HCT116 (cell line): Measurements from ENCODE around the gene CLEC20A. TPM values are rescaled to one million over a fixed set of nuclear protein-coding genes. Genes with fewer than 3 reads are reported as not detected.

ENCODE experiments used
- ATAC-seq: fragments of 200-7000 bp; cut with Tn5 transposase; 2 replicates; pipeline ENCODE4 v1.9.1; 2020; ENCODE audit warnings: mild to moderate bottlenecking, moderate library complexity
- BruUV-seq: library from RNA; stranded (reverse); fragments of 400-500 nt; replicated peaks from 2 replicates; lab custom pipeline; 2021; lab: Mats Ljungman, UMichigan
- CTCF ChIA-PET: fragments of 300-600 bp; sonication (Branson Sonifier 250); formaldehyde crosslinking; loops from one replicate; lab custom pipeline; 2021; ENCODE audit warnings: antibody characterized with exemption; lab: Charles Lee
- POLR2A ChIA-PET: fragments of 300-600, 350-600 bp; sonication (Branson Sonifier 250); formaldehyde crosslinking; loops from one replicate; lab custom pipeline; 2021; ENCODE audit warnings: antibody characterized with exemption; lab: Charles Lee
- RAD21 ChIA-PET, 2 experiments: fragments of 300-600 bp; sonication (Branson Sonifier 250); formaldehyde crosslinking; loops; one replicate each; lab custom pipeline; 2023; ENCODE audit warnings: low total read pairs in 2 of 2; ENCODE audit not compliant: uncharacterized antibody in 2 of 2, unreplicated experiment in 2 of 2, low non-redundant PET in 1 of 2; lab: Charles Lee
- DNase-seq: peaks from one replicate; pipeline ENCODE4 v3.0.0-alpha.2; 2010; ENCODE audit warnings: low read depth, low spot score
- H2AFZ ChIP-seq: fragments of 200-600 bp; shearing (Covaris generic), sonication (generic); 2 replicates; pipeline ENCODE4 v1.6.1; 2017; ENCODE audit warnings: low read depth, mixed run types, mixed read lengths, antibody characterized with exemption, low read length; ENCODE audit not compliant: poor library complexity, severe bottlenecking
- H3K27ac ChIP-seq: 2 replicates; pipeline ENCODE4 v1.5.1; 2012; ENCODE audit warnings: low read depth, low read length
- H3K27me3 ChIP-seq: fragments of 200-600 bp; sonication (generic); 2 replicates; pipeline ENCODE4 v1.6.1; 2016; ENCODE audit warnings: mixed run types, low read length, mixed read lengths; ENCODE audit not compliant: insufficient read depth
- H3K36me3 ChIP-seq, 2 experiments: fragments of 200-500 bp in 1 of 2; fragments of 200-600 bp in 1 of 2; sonication (Bioruptor generic) in 1 of 2; sonication (generic) in 1 of 2; 2 replicates each; pipeline versions ENCODE4 v1.5.1 to v1.6.1; 2014 to 2016; ENCODE audit warnings: low read length in 2 of 2, inconsistent platforms in 1 of 2, mixed read lengths in 1 of 2, mixed run types in 1 of 2; ENCODE audit not compliant: insufficient read depth in 2 of 2, control insufficient read depth in 1 of 2
- H3K4me1 ChIP-seq, 2 experiments: fragments of 200-600 bp in 1 of 2; sonication (generic) in 1 of 2; 2 replicates each; pipeline versions ENCODE4 v1.5.1 to v1.6.1; 2012 to 2017; ENCODE audit warnings: low read length in 2 of 2, inconsistent platforms in 1 of 2, mild to moderate bottlenecking in 1 of 2, mixed read lengths in 1 of 2, mixed run types in 1 of 2, moderate library complexity in 1 of 2; ENCODE audit not compliant: insufficient read depth in 2 of 2, control insufficient read depth in 1 of 2
- H3K4me2 ChIP-seq: fragments of 200-600 bp; sonication (generic); 2 replicates; pipeline ENCODE4 v1.6.1; 2017; ENCODE audit warnings: mixed run types, low read length, mixed read lengths
- H3K4me3 ChIP-seq, 2 experiments: fragments of 200-600 bp in 1 of 2; sonication (generic) in 1 of 2; replicated peaks in 1 of 2; 2 replicates each; pipeline ENCODE4 v1.5.1; 2011 to 2016; ENCODE audit warnings: low read length in 2 of 2, control low read depth in 1 of 2, low read depth in 1 of 2, mild to moderate bottlenecking in 1 of 2, mixed read lengths in 1 of 2, mixed run types in 1 of 2
- H3K79me2 ChIP-seq: fragments of 200-600 bp; sonication (generic); 2 replicates; pipeline ENCODE4 v1.6.1; 2017; ENCODE audit warnings: mild to moderate bottlenecking, mixed run types, low read length, moderate library complexity, mixed read lengths; ENCODE audit not compliant: insufficient read depth
- H3K9ac ChIP-seq: fragments of 200-600 bp; sonication (generic); 2 replicates; pipeline ENCODE4 v1.6.1; 2016; ENCODE audit warnings: low read length, mixed read lengths
- H3K9me2 ChIP-seq: fragments of 200-600 bp; sonication (generic), shearing (Covaris generic); 2 replicates; pipeline ENCODE4 v1.6.1; 2017; ENCODE audit warnings: mixed run types, mild to moderate bottlenecking, moderate library complexity; ENCODE audit not compliant: insufficient read depth
- H3K9me3 ChIP-seq, 2 experiments: fragments of 200-500 bp in 1 of 2; fragments of 200-600 bp in 1 of 2; sonication (Bioruptor generic) in 1 of 2; sonication (generic) in 1 of 2; 2 replicates each; pipeline ENCODE4 v1.6.1; 2014 to 2017; ENCODE audit warnings: low read length in 2 of 2, mixed read lengths in 2 of 2, inconsistent platforms in 1 of 2, low read depth in 1 of 2, mild to moderate bottlenecking in 1 of 2, mixed run types in 1 of 2, moderate library complexity in 1 of 2; ENCODE audit not compliant: control insufficient read depth in 1 of 2, insufficient read depth in 1 of 2
- H4K20me1 ChIP-seq: fragments of 200-600 bp; sonication (generic), shearing (Covaris generic); 2 replicates; pipeline ENCODE4 v1.6.1; 2017; ENCODE audit warnings: mixed run types, mild to moderate bottlenecking, moderate library complexity; ENCODE audit not compliant: insufficient read depth
- CBX3 ChIP-seq: IDR thresholded peaks from 2 replicates; pipeline ENCODE4 v1.6.1; 2012; ENCODE audit warnings: low read depth
- CEBPB ChIP-seq: IDR thresholded peaks from 2 replicates; pipeline ENCODE4 v1.6.1; 2012; ENCODE audit warnings: low read depth
- EZH2phosphoT487 ChIP-seq: fragments of 200-600 bp; IDR thresholded peaks from 2 replicates; pipeline ENCODE4 v1.6.1; 2018; ENCODE audit warnings: antibody characterized with exemption, borderline replicate concordance
- FOSL1 ChIP-seq: IDR thresholded peaks from 2 replicates; pipeline ENCODE4 v1.6.1; 2012; ENCODE audit warnings: low read depth
- JUND ChIP-seq: IDR thresholded peaks from 2 replicates; pipeline ENCODE4 v1.6.1; 2012
- POLR2A ChIP-seq: IDR thresholded peaks from 2 replicates; pipeline ENCODE4 v1.7.0; 2011; ENCODE audit warnings: borderline replicate concordance; ENCODE audit not compliant: insufficient read depth, insufficient read length; ENCODE audit errors: extremely low read depth
- RAD21 ChIP-seq: IDR thresholded peaks from 2 replicates; pipeline ENCODE4 v1.6.1; 2012; ENCODE audit warnings: low read depth, mild to moderate bottlenecking
- SIN3A ChIP-seq: IDR thresholded peaks from 2 replicates; pipeline ENCODE4 v1.6.1; 2012; ENCODE audit warnings: low read depth
- TCF7L2 ChIP-seq: IDR thresholded peaks from 2 replicates; pipeline ENCODE4 v1.7.0; 2011; ENCODE audit warnings: borderline replicate concordance, inconsistent platforms; ENCODE audit not compliant: insufficient read depth, insufficient read length; ENCODE audit errors: extremely low read depth
- YY1 ChIP-seq: IDR thresholded peaks from 2 replicates; pipeline ENCODE4 v1.6.1; 2011; ENCODE audit warnings: low read length, low read depth, moderate library complexity, mild to moderate bottlenecking; ENCODE audit not compliant: insufficient replicate concordance; ENCODE audit errors: extremely low read depth
- intact Hi-C: fragments of 100-400 bp; cut with micrococcal nuclease; formaldehyde crosslinking; loops from 2 replicates; pipeline ENCODE4 v1.10.0; 2022
- total RNA-seq: library from RNA; stranded (reverse); gene quantifications from one replicate; pipeline ENCODE4 v1.2.1, GENCODE V29; 2021; ENCODE audit not compliant: unreplicated experiment
- TF ChIP-seq, protein P1 (sequence below): IDR thresholded peaks from 2 replicates; pipeline ENCODE4 v1.6.1; 2012
- TF ChIP-seq, protein P2 (sequence below), 3 experiments: fragments of 200-600 bp in 1 of 3; sonication (generic) in 1 of 3; IDR thresholded peaks in 2 of 3; conservative IDR thresholded peaks in 1 of 3; 2 replicates each; pipeline ENCODE4 v1.5.1; 2012 to 2017; ENCODE audit warnings: low read depth in 2 of 3, low read length in 2 of 3, antibody characterized with exemption in 1 of 3, borderline replicate concordance in 1 of 3, control low read depth in 1 of 3, mild to moderate bottlenecking in 1 of 3, mixed read lengths in 1 of 3, mixed run types in 1 of 3, moderate library complexity in 1 of 3; ENCODE audit not compliant: insufficient read depth in 1 of 3

Gene CLEC20A
- total RNA-seq, 1 experiment from 2014 or later = not detected

DNA sequence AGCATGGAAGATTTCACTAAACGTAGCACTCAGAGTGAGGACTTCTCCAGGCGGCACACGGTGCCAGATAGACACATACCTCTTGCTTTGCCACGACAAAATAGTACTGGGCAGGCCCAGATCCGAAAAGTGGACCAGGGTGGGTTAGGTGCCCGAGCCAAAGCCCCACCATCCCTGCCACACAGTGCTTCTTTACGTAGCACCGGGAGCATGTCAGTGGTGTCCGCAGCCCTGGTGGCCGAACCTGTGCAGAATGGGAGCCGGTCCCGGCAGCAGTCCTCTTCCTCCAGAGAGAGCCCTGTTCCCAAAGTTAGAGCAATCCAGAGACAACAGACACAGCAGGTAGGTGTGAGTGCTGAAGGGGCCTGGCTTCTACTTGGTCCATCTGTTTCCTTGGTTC is 38.6 kb downstream of the CLEC20A start:
- H3K27me3 ChIP-seq = no peaks in the 10 kb centered on the region
- no peaks in the 10 kb centered on the region for H3K9me2 ChIP-seq
- intact Hi-C loops = no loop called here
- no peaks in the 10 kb centered on the region for H3K79me2 ChIP-seq
- ChIA-PET CTCF (no interaction called here), RAD21 (no interaction called here), POLR2A (no interaction called here)
- H2AFZ ChIP-seq = no peak overlapping the region
- ATAC-seq (no peak), DNase-seq (no peak)
- H4K20me1 ChIP-seq = no peaks in the 10 kb centered on the region
- H3K9me3 ChIP-seq = no peaks in the 10 kb centered on the region
- no TSS peak for BruUV-seq
- H3K4me3 ChIP-seq = no peak overlapping the region
- H3K36me3 ChIP-seq = no peaks in the 10 kb centered on the region
- no peaks in the 10 kb centered on the region for H3K4me1 ChIP-seq
- no peak for TF ChIP-seq POLR2A
- TF ChIP-seq, protein P1, sequence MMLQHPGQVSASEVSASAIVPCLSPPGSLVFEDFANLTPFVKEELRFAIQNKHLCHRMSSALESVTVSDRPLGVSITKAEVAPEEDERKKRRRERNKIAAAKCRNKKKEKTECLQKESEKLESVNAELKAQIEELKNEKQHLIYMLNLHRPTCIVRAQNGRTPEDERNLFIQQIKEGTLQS = no peak
- TF ChIP-seq CBX3 = no peak
- TF ChIP-seq TCF7L2 = no peak
- TF ChIP-seq FOSL1 = no peak
- TF ChIP-seq EZH2phosphoT487 = no peak
- TF ChIP-seq JUND = no peak
- no peak for TF ChIP-seq CEBPB
- TF ChIP-seq YY1 = no peak
- no peak for TF ChIP-seq SIN3A
- TF ChIP-seq, protein P2, sequence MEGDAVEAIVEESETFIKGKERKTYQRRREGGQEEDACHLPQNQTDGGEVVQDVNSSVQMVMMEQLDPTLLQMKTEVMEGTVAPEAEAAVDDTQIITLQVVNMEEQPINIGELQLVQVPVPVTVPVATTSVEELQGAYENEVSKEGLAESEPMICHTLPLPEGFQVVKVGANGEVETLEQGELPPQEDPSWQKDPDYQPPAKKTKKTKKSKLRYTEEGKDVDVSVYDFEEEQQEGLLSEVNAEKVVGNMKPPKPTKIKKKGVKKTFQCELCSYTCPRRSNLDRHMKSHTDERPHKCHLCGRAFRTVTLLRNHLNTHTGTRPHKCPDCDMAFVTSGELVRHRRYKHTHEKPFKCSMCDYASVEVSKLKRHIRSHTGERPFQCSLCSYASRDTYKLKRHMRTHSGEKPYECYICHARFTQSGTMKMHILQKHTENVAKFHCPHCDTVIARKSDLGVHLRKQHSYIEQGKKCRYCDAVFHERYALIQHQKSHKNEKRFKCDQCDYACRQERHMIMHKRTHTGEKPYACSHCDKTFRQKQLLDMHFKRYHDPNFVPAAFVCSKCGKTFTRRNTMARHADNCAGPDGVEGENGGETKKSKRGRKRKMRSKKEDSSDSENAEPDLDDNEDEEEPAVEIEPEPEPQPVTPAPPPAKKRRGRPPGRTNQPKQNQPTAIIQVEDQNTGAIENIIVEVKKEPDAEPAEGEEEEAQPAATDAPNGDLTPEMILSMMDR (IDR thresholded peaks at IDR 0.05 in 2 of 3, conservative IDR thresholded peaks at IDR 0.05 in 1 of 3; ENCODE audit: borderline replicate concordance in 1 of 3, insufficient read depth in 1 of 3, low read depth in 2 of 3, low read length in 2 of 3) = no peak
- TF ChIP-seq RAD21 = no peak
- H3K27ac ChIP-seq = no peak overlapping the region
- H3K4me2 ChIP-seq = no peak overlapping the region
- no peak overlapping the region for H3K9ac ChIP-seq
